ENCODE data around the gene ARHGEF37. TPM values are rescaled to one million over a fixed set of nuclear protein-coding genes. Genes with fewer than 3 reads are reported as not detected.

ARHGEF37 gene
- total and polyA plus RNA-seq, 4 donors: 0.71 to 6.1 (median 2.7) TPM

DNA sequence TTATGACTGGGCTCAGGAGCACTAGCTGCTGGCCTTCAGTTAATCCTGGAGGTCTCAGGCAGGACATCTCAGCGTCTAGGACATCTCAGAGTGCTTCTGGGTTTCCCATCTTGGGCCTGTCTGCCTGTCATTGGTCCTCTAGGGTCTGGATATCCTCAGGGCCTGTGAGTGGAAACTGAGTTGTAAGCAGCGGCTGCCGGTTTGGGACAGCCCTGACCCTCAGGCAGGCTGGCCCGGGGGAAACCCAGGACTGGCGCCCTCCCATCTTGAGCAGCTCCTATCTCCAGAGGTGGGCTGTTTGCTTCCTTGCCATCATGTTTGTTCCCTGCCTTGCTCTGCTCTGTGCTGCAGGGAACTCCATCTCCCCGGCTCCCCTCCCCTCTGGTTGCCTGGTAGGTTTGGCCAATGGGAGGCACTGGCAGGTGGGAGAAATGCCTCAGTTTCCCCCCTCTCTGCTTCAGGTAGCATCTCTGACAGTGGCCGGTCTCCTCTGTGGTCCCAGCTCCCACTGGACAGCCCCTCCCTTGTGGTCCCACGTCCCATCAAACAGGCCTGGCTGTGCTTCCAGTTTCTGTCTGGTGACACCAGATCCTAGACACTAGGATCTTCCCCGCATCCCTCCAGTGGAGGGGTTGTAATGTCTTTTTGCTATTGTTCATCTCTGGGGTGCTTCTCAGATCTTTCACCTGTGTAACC lies 57.4 kb downstream of the ARHGEF37 start:
- H3K36me3 ChIP-seq (ENCODE audit: control insufficient read depth in 4 of 4, insufficient read depth in 3 of 4, low read depth in 1 of 4, low read length in 3 of 4): no peaks in the 10 kb centered on the region
- DNase-seq (ENCODE audit: low spot score): no peak
- 88% methylated on average over 9 of the region's 9 CpGs for WGBS
- H3K4me3 ChIP-seq (ENCODE audit: low read depth in 1 of 3, low read length in 3 of 3): no peak overlapping the region
- H3K9ac ChIP-seq (ENCODE audit: low read depth in 1 of 2, low read length in 2 of 2): no peak overlapping the region
- no peak for TF ChIP-seq FOXA1 (IDR thresholded peaks at IDR 0.05)
- TF ChIP-seq, protein P1, sequence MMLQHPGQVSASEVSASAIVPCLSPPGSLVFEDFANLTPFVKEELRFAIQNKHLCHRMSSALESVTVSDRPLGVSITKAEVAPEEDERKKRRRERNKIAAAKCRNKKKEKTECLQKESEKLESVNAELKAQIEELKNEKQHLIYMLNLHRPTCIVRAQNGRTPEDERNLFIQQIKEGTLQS (IDR thresholded peaks at IDR 0.05): no peak
- TF ChIP-seq, protein P2, sequence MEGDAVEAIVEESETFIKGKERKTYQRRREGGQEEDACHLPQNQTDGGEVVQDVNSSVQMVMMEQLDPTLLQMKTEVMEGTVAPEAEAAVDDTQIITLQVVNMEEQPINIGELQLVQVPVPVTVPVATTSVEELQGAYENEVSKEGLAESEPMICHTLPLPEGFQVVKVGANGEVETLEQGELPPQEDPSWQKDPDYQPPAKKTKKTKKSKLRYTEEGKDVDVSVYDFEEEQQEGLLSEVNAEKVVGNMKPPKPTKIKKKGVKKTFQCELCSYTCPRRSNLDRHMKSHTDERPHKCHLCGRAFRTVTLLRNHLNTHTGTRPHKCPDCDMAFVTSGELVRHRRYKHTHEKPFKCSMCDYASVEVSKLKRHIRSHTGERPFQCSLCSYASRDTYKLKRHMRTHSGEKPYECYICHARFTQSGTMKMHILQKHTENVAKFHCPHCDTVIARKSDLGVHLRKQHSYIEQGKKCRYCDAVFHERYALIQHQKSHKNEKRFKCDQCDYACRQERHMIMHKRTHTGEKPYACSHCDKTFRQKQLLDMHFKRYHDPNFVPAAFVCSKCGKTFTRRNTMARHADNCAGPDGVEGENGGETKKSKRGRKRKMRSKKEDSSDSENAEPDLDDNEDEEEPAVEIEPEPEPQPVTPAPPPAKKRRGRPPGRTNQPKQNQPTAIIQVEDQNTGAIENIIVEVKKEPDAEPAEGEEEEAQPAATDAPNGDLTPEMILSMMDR (IDR thresholded peaks at IDR 0.05; ENCODE audit: low read depth, low read length, missing input control): no peak
- no peak for TF ChIP-seq SP1 (IDR thresholded peaks at IDR 0.05)
- TF ChIP-seq RAD21 (IDR thresholded peaks at IDR 0.05): no peak
- TF ChIP-seq, protein P3, sequence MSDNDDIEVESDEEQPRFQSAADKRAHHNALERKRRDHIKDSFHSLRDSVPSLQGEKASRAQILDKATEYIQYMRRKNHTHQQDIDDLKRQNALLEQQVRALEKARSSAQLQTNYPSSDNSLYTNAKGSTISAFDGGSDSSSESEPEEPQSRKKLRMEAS (IDR thresholded peaks at IDR 0.05): no peak
- TF ChIP-seq HNF4A (conservative IDR thresholded peaks at IDR 0.05): no peak
- no peak for TF ChIP-seq NR2F2 (IDR thresholded peaks at IDR 0.05)
- no peak for TF ChIP-seq FOXA2 (IDR thresholded peaks at IDR 0.05)
- no peak for TF ChIP-seq HNF4G (IDR thresholded peaks at IDR 0.05)
- TF ChIP-seq, protein P4, sequence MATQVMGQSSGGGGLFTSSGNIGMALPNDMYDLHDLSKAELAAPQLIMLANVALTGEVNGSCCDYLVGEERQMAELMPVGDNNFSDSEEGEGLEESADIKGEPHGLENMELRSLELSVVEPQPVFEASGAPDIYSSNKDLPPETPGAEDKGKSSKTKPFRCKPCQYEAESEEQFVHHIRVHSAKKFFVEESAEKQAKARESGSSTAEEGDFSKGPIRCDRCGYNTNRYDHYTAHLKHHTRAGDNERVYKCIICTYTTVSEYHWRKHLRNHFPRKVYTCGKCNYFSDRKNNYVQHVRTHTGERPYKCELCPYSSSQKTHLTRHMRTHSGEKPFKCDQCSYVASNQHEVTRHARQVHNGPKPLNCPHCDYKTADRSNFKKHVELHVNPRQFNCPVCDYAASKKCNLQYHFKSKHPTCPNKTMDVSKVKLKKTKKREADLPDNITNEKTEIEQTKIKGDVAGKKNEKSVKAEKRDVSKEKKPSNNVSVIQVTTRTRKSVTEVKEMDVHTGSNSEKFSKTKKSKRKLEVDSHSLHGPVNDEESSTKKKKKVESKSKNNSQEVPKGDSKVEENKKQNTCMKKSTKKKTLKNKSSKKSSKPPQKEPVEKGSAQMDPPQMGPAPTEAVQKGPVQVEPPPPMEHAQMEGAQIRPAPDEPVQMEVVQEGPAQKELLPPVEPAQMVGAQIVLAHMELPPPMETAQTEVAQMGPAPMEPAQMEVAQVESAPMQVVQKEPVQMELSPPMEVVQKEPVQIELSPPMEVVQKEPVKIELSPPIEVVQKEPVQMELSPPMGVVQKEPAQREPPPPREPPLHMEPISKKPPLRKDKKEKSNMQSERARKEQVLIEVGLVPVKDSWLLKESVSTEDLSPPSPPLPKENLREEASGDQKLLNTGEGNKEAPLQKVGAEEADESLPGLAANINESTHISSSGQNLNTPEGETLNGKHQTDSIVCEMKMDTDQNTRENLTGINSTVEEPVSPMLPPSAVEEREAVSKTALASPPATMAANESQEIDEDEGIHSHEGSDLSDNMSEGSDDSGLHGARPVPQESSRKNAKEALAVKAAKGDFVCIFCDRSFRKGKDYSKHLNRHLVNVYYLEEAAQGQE (IDR thresholded peaks at IDR 0.05): no peak
- no peak overlapping the region for H3K27ac ChIP-seq (ENCODE audit: low read depth in 1 of 2, low read length in 2 of 2)
- H3K4me1 ChIP-seq (ENCODE audit: control insufficient read depth in 4 of 4, insufficient read depth in 4 of 4, low read length in 3 of 4): peaks cover 5 to 27% (median 19%) of the 10 kb centered on the region in 4 donors
- H3K9me3 ChIP-seq (ENCODE audit: control insufficient read depth in 4 of 4, low read length in 3 of 4): no peaks in the 10 kb centered on the region
- H3K27me3 ChIP-seq (ENCODE audit: control insufficient read depth in 4 of 4, insufficient read depth in 4 of 4, low read length in 3 of 4): no peaks in the 10 kb centered on the region

DNA sequence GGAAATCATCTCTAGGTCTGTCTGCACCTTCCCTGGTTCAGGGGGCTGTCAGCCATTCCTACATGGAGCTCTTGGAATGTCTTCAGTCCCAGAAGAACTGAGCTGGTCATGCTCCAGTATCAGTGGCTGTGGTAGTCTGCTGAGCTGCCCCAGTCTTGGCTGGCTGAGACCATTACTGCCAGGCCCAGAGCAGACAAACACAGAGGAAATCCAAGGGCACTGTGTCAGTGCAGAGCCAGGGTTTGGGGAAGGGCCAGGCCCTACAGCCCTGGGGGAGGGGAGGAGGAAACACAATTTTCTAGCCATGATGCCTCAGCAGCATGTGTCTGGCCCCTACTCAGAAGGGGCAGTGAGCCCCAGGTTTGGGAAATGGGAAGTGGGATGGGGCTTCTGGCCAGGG lies 58.4 kb downstream of the ARHGEF37 start:
- Histone ChIP-seq H3K4me3 (ENCODE audit: low read depth in 1 of 3, low read length in 3 of 3) (no peak overlapping the region), H3K9ac (ENCODE audit: low read depth in 1 of 2, low read length in 2 of 2) (no peak overlapping the region), H3K4me1 (ENCODE audit: control insufficient read depth in 4 of 4, insufficient read depth in 4 of 4, low read length in 3 of 4) (peaks cover 5 to 32% (median 21%) of the 10 kb centered on the region in 4 donors), H3K27me3 (ENCODE audit: control insufficient read depth in 4 of 4, insufficient read depth in 4 of 4, low read length in 3 of 4) (no peaks in the 10 kb centered on the region), H3K27ac (ENCODE audit: low read depth in 1 of 2, low read length in 2 of 2) (peak overlapping the region; percentile 89 to 98), H3K9me3 (ENCODE audit: control insufficient read depth in 4 of 4, low read length in 3 of 4) (no peaks in the 10 kb centered on the region), H3K36me3 (ENCODE audit: control insufficient read depth in 4 of 4, insufficient read depth in 3 of 4, low read depth in 1 of 4, low read length in 3 of 4) (no peaks in the 10 kb centered on the region)
- TF ChIP-seq RXRA (IDR thresholded peaks at IDR 0.05) (peak in 1 of 2 donors; percentile 46), YY1 (IDR thresholded peaks at IDR 0.05) (peak; percentile 46)
- TF ChIP-seq, protein P1 (IDR thresholded peaks at IDR 0.05): no peak
- DNase-seq (ENCODE audit: low spot score): no peak

Data from liver (tissue), 9 donors.